Activated T-cell treated with anti-CD3 and anti-CD28 coated beads, Interleukin-2, amount 50 U/mL, for 72 hours (primary cell): ENCODE data around the gene TSPAN16. TPM values are rescaled to one million over a fixed set of nuclear protein-coding genes. Genes with fewer than 3 reads are reported as not detected.
"Not testable (repeated sequence)": the region's sequence is repeated elsewhere in the genome, so short reads cannot be mapped to it uniquely, and the experiment has no call there.

Source experiments
- ATAC-seq, 2 donors: fragments of 150-1000 bp; cut with Tn5 transposase; replicated peaks in 1 of 2; 2 replicates each; pipeline ENCODE4 v1.10.0; 2021; ENCODE audit warnings: moderate library complexity in 2 of 2, mild to moderate bottlenecking in 1 of 2
- DNase-seq, 2 donors: peaks; one replicate each; pipeline ENCODE4 v3.0.0; 2021 to 2022; ENCODE audit warnings: mixed read lengths in 1 of 2
- H3K27ac Mint-ChIP-seq: one replicate; pipeline ENCODE4 v1.8.0; 2022; ENCODE audit warnings: mild to moderate bottlenecking, moderate library complexity, mixed read lengths
- H3K27me3 Mint-ChIP-seq: one replicate; pipeline ENCODE4 v1.8.0; 2022; ENCODE audit warnings: low read depth, mixed read lengths
- H3K36me3 Mint-ChIP-seq, 2 donors: one replicate each; pipeline ENCODE4 v1.8.0; 2022; ENCODE audit warnings: mixed read lengths in 2 of 2, mild to moderate bottlenecking in 1 of 2; ENCODE audit not compliant: insufficient read depth in 2 of 2
- H3K4me1 Mint-ChIP-seq: one replicate; pipeline ENCODE4 v1.8.0; 2022; ENCODE audit warnings: low read depth, mixed read lengths
- H3K4me3 Mint-ChIP-seq, 2 donors: one replicate each; pipeline ENCODE4 v1.8.0; 2022; ENCODE audit warnings: mild to moderate bottlenecking in 2 of 2, mixed read lengths in 2 of 2, moderate library complexity in 2 of 2
- H3K9me3 Mint-ChIP-seq, 2 donors: one replicate each; pipeline ENCODE4 v1.8.0; 2022; ENCODE audit warnings: mixed read lengths in 2 of 2
- total RNA-seq, 2 donors: library from RNA; stranded (reverse); gene quantifications; one replicate each; pipeline ENCODE4 v1.2.3, GENCODE V29; 2022

The TSPAN16 gene
- total RNA-seq, 2 donors from 2014 or later = not detected

- H3K27ac Mint-ChIP-seq = no peak overlapping the region
- ATAC-seq = no peak
- H3K9me3 Mint-ChIP-seq = no peaks in the 10 kb centered on the region
- H3K27me3 Mint-ChIP-seq = no peaks in the 10 kb centered on the region
- H3K4me3 Mint-ChIP-seq = no peak overlapping the region
- H3K36me3 Mint-ChIP-seq = no peaks in the 10 kb centered on the region
- no peaks in the 10 kb centered on the region for H3K4me1 Mint-ChIP-seq
- no peak for DNase-seq
These were observed 4.8 kb downstream of the TSPAN16 start for GRCh38 chr19:11300811-11301120.

GRCh38 chr19:11304936-11305335 lies 9.0 kb downstream of the TSPAN16 start:
- DNase-seq (no peak), ATAC-seq (no peak)
- Mint-ChIP-seq H3K36me3 (no peaks in the 10 kb centered on the region), H3K27ac (no peak overlapping the region), H3K27me3 (no peaks in the 10 kb centered on the region), H3K9me3 (no peaks in the 10 kb centered on the region), H3K4me1 (no peaks in the 10 kb centered on the region), H3K4me3 (no peak overlapping the region)

GRCh38 chr19:11306337-11306736 lies 10.4 kb downstream of the TSPAN16 start:
- Mint-ChIP-seq H3K4me1 (no peaks in the 10 kb centered on the region), H3K4me3 (no peak overlapping the region), H3K36me3 (no peaks in the 10 kb centered on the region), H3K27me3 (no peaks in the 10 kb centered on the region), H3K27ac (no peak overlapping the region), H3K9me3 (no peaks in the 10 kb centered on the region)
- DNase-seq (no peak), ATAC-seq (no peak)

- not testable (repeated sequence) for H3K4me3 Mint-ChIP-seq, H3K27ac Mint-ChIP-seq, H3K36me3 Mint-ChIP-seq, DNase-seq, H3K9me3 Mint-ChIP-seq, ATAC-seq
- Mint-ChIP-seq H3K4me1 (peaks cover 23% of the 10 kb centered on the region), H3K27me3 (peaks cover 17% of the 10 kb centered on the region)
These were observed 24.5 kb downstream of the TSPAN16 start for GRCh38 chr19:11320278-11320995.

- H3K4me3 Mint-ChIP-seq = no peak overlapping the region
- H3K27ac Mint-ChIP-seq = no peak overlapping the region
- no peak for ATAC-seq
- H3K9me3 Mint-ChIP-seq = no peaks in the 10 kb centered on the region
- H3K36me3 Mint-ChIP-seq = peaks cover 0 to 2% of the 10 kb centered on the region in 2 donors
- DNase-seq = no peak
- H3K27me3 Mint-ChIP-seq = peaks cover 17% of the 10 kb centered on the region
- peaks cover 23% of the 10 kb centered on the region for H3K4me1 Mint-ChIP-seq
These were observed 25.5 kb downstream of the TSPAN16 start for GRCh38 chr19:11321191-11322126.

- Mint-ChIP-seq H3K9me3 (no peaks in the 10 kb centered on the region), H3K4me1 (peaks cover 23% of the 10 kb centered on the region), H3K36me3 (peaks cover 0 to 2% of the 10 kb centered on the region in 2 donors), H3K27me3 (peaks cover 17% of the 10 kb centered on the region), H3K27ac (no peak overlapping the region), H3K4me3 (no peak overlapping the region)
- ATAC-seq (no peak), DNase-seq (no peak)
These were observed 26.5 kb downstream of the TSPAN16 start for GRCh38 chr19:11322269-11323024.

GRCh38 chr19:11323601-11324078 lies 27.7 kb downstream of the TSPAN16 start:
- Mint-ChIP-seq H3K27ac (peak overlapping the region; percentile 96), H3K9me3 (no peaks in the 10 kb centered on the region), H3K36me3 (peaks cover 0 to 2% of the 10 kb centered on the region in 2 donors), H3K4me3 (peak overlapping the region; percentile 76 to 84), H3K4me1 (peaks cover 23% of the 10 kb centered on the region), H3K27me3 (peaks cover 17% of the 10 kb centered on the region)
- no peak for DNase-seq
- ATAC-seq = no peak

GRCh38 chr19:11324079-11324661 lies 28.2 kb downstream of the TSPAN16 start:
- Mint-ChIP-seq H3K27me3 (peaks cover 17% of the 10 kb centered on the region), H3K27ac (peak overlapping the region; percentile 96), H3K9me3 (no peaks in the 10 kb centered on the region), H3K4me3 (peak overlapping the region; percentile 76 to 84), H3K4me1 (peaks cover 23% of the 10 kb centered on the region), H3K36me3 (peaks cover 0 to 2% of the 10 kb centered on the region in 2 donors)
- peak; percentile 56 to 68 for DNase-seq
- ATAC-seq = peak; percentile 87 to 93

GRCh38 chr19:11324748-11325389 lies 28.9 kb downstream of the TSPAN16 start:
- no peak for ATAC-seq
- H3K27ac Mint-ChIP-seq = peak overlapping the region; percentile 96
- H3K9me3 Mint-ChIP-seq = no peaks in the 10 kb centered on the region
- H3K27me3 Mint-ChIP-seq = peaks cover 17% of the 10 kb centered on the region
- no peak for DNase-seq
- peaks cover 0 to 2% of the 10 kb centered on the region in 2 donors for H3K36me3 Mint-ChIP-seq
- peaks cover 23% of the 10 kb centered on the region for H3K4me1 Mint-ChIP-seq
- H3K4me3 Mint-ChIP-seq = peak overlapping the region; percentile 76 to 84

- ATAC-seq (no peak), DNase-seq (no peak)
- peaks cover 23% of the 10 kb centered on the region for H3K4me1 Mint-ChIP-seq
- no peak overlapping the region for H3K27ac Mint-ChIP-seq
- H3K36me3 Mint-ChIP-seq = peaks cover 0 to 2% of the 10 kb centered on the region in 2 donors
- H3K9me3 Mint-ChIP-seq = no peaks in the 10 kb centered on the region
- no peak overlapping the region for H3K4me3 Mint-ChIP-seq
- H3K27me3 Mint-ChIP-seq = peaks cover 17% of the 10 kb centered on the region
These were observed 29.6 kb downstream of the TSPAN16 start for GRCh38 chr19:11325544-11325943.

GRCh38 chr19:11330127-11330526 lies 34.2 kb downstream of the TSPAN16 start:
- DNase-seq (no peak), ATAC-seq (no peak)
- H3K4me1 Mint-ChIP-seq = no peaks in the 10 kb centered on the region
- peaks cover 3 to 10% of the 10 kb centered on the region in 2 donors for H3K36me3 Mint-ChIP-seq
- H3K27ac Mint-ChIP-seq = no peak overlapping the region
- no peaks in the 10 kb centered on the region for H3K9me3 Mint-ChIP-seq
- no peaks in the 10 kb centered on the region for H3K27me3 Mint-ChIP-seq
- H3K4me3 Mint-ChIP-seq = no peak overlapping the region

- H3K36me3 Mint-ChIP-seq = peaks cover 5 to 12% of the 10 kb centered on the region in 2 donors
- H3K27ac Mint-ChIP-seq = no peak overlapping the region
- H3K9me3 Mint-ChIP-seq = no peaks in the 10 kb centered on the region
- no peak overlapping the region for H3K4me3 Mint-ChIP-seq
- no peak for DNase-seq
- no peaks in the 10 kb centered on the region for H3K27me3 Mint-ChIP-seq
- H3K4me1 Mint-ChIP-seq = no peaks in the 10 kb centered on the region
- ATAC-seq = no peak
These were observed 35.5 kb downstream of the TSPAN16 start for GRCh38 chr19:11331502-11331901.
